Measurements from ENCODE around the gene TARP.

The TARP gene

DNA sequence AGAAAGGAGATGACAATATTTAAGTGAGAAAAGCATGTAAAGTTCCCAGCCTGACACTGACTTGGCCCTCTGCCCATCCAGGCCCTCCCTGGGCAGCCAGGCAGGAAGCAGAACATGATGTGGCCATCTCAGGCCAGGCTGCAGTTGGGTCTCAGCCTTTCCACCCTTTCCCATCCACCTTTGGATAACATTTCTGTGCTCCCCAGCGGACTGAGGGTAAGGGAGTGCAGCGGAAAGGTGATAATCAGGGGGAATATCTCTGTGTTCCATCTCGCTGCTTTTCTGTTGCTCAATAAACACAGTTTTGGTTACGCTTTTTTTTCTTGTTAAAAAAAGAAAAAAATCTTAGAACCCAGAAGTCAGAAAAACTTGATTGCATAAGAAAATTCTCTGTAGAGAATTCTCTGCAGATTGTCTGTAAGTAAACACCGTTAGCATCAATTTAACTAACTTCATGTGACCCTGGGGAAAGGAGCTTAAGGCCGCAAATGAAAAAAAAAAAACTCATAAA is 37.2 kb upstream of the TARP start:
- ATAC-seq (ENCODE audit: low read depth) (no peak), DNase-seq (ENCODE audit: low spot score in 2 of 2) (no peak)
- no peak overlapping the region for H3K4me3 Mint-ChIP-seq
- no peaks in the 10 kb centered on the region for H3K36me3 Mint-ChIP-seq
- H3K27ac Mint-ChIP-seq, result no peak overlapping the region
- H3K27me3 Mint-ChIP-seq, result peaks cover 12% of the 10 kb centered on the region
- H3K9me3 Mint-ChIP-seq, result no peaks in the 10 kb centered on the region
- H3K4me1 Mint-ChIP-seq, result peaks cover 2% of the 10 kb centered on the region

DNA sequence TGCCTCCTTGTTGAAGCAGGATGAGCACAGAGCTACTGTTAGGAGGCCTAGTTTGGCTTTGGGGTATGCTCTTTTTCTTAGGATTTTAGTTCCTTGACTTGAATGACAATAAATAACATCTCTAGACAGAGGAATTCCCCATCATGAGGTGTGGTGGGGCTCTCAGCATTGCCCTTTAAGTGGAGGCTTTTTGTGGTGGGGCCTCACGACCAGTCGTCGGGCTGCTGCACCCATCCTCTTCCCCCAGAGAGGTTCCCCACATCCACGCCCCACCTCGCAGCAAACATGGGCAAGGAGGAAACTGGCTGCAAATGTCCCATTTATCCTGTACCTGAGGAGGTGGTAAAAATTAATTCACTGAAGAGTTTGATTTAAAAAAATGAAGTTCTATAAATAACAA is 36.1 kb upstream of the TARP start:
- DNase-seq (ENCODE audit: low spot score in 2 of 2), result no peak
- Mint-ChIP-seq H3K9me3 (no peaks in the 10 kb centered on the region), H3K4me1 (peaks cover 2% of the 10 kb centered on the region), H3K27me3 (peaks cover 18% of the 10 kb centered on the region), H3K4me3 (no peak overlapping the region), H3K27ac (no peak overlapping the region), H3K36me3 (no peaks in the 10 kb centered on the region)
- ATAC-seq (ENCODE audit: low read depth), result no peak

DNA sequence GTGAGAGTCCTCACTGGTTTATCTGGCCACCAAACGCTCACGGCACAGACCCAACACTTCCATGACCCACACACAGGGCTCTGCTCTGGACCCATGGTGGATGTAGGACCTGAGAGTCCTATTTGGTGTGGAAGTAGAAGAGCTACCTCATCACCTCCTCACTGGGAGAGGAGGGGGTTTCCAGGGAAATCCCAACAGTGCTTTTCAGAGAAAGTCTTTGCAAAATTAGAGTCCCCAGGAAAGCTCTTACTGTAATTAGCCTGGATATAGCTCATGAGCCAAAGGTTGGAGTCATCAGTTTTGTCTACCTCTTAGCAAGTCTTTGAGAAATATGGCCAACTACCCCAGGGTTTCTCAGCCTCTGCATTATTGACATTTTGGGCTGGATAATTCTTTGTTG is 34.7 kb upstream of the TARP start:
- DNase-seq (ENCODE audit: low spot score in 2 of 2), result no peak
- Mint-ChIP-seq H3K4me1 (peaks cover 2% of the 10 kb centered on the region), H3K36me3 (no peaks in the 10 kb centered on the region), H3K27me3 (peaks cover 19% of the 10 kb centered on the region), H3K4me3 (no peak overlapping the region), H3K9me3 (no peaks in the 10 kb centered on the region), H3K27ac (no peak overlapping the region)
- ATAC-seq (ENCODE audit: low read depth), result no peak

DNA sequence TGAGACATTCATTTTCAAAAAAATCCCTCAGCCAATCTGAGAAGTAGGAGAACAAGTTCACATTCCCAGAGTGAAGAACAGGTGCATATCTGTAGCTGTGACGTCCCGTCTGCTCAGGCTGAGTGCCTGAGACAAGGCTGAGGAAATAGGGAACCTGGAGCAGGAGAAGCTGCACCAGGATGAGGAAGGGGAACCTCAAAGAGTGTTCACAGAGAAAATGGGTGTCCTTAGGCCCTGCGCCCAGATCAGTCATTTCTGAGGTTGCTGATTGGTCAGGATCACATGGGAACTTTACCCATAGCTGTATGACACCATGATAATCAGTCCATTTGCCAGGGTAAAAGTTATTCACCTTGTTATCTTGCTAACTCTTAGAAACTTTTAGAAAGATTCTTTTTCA is 34.2 kb upstream of the TARP start:
- ATAC-seq (ENCODE audit: low read depth) (no peak), DNase-seq (ENCODE audit: low spot score in 2 of 2) (no peak)
- no peak overlapping the region for H3K4me3 Mint-ChIP-seq
- H3K4me1 Mint-ChIP-seq, result peaks cover 2% of the 10 kb centered on the region
- H3K36me3 Mint-ChIP-seq, result no peaks in the 10 kb centered on the region
- H3K27ac Mint-ChIP-seq, result no peak overlapping the region
- no peaks in the 10 kb centered on the region for H3K9me3 Mint-ChIP-seq
- H3K27me3 Mint-ChIP-seq, result peaks cover 19% of the 10 kb centered on the region

DNA sequence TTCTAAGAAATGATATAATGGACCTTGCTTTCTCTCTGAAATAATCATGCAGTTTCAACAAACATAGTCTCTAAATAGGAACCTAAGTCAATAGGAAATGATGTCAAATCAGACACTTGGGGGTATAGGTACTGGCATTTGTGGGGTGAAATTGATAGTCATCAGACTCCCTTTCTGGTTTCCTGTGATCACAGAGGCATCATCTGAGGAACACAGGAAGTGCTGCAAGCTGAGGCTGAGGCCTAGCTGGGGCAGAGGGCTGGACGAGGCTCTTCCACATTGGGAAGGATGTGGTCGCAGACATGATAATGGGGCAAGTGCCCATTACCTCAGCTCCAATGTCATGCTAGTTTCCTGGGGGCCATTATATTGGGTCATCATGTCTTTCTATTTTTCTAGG is 33.5 kb upstream of the TARP start:
- Mint-ChIP-seq H3K27me3 (peaks cover 19% of the 10 kb centered on the region), H3K4me3 (no peak overlapping the region), H3K27ac (no peak overlapping the region), H3K36me3 (no peaks in the 10 kb centered on the region), H3K9me3 (no peaks in the 10 kb centered on the region), H3K4me1 (peaks cover 2% of the 10 kb centered on the region)
- DNase-seq (ENCODE audit: low spot score in 2 of 2) (no peak), ATAC-seq (ENCODE audit: low read depth) (no peak)

DNA sequence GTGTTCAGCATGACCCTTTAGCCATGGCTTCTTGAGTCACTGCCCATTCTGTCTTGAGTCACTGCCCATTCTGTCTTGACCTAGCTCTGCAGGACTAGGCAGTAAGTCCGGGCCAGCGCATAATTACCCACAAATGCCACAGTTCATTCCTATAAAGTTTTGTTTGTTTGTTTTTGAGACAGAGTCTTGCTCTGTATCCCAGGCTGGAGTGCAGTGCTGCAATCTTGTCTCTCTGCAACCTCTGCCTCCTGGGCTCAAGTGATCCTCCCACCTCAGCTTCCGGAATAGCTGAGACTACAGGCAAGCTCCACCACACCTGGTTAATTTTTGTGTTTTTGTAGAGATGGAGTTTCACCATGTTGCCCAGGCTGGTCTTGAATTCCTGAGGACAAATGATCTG is 32.7 kb upstream of the TARP start:
- no peak for DNase-seq (ENCODE audit: low spot score in 2 of 2)
- no peak overlapping the region for H3K4me3 Mint-ChIP-seq
- peaks cover 2% of the 10 kb centered on the region for H3K4me1 Mint-ChIP-seq
- no peak for ATAC-seq (ENCODE audit: low read depth)
- no peaks in the 10 kb centered on the region for H3K9me3 Mint-ChIP-seq
- H3K27ac Mint-ChIP-seq, result no peak overlapping the region
- no peaks in the 10 kb centered on the region for H3K36me3 Mint-ChIP-seq
- H3K27me3 Mint-ChIP-seq, result peaks cover 16% of the 10 kb centered on the region

DNA sequence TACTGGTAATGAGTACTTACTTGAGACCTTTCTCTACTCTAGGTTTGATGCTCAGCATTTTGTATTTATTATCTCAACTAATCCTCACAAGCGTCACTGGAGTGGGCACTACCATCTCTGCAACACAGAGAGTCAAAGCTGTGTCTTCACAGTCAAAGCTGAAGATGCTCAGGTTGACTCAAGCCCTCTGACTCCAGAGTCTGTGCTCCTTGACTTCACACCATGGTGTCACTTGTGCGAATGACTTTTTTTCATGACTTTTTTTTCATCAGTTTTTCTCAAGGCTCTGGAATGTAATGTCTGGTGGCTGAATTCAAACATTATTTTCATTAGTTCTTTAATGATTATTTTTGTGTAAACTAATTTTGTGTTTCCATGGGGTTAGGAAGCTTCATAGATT is 30.4 kb upstream of the TARP start:
- no peak overlapping the region for H3K27ac Mint-ChIP-seq
- no peaks in the 10 kb centered on the region for H3K36me3 Mint-ChIP-seq
- H3K4me3 Mint-ChIP-seq, result no peak overlapping the region

DNA sequence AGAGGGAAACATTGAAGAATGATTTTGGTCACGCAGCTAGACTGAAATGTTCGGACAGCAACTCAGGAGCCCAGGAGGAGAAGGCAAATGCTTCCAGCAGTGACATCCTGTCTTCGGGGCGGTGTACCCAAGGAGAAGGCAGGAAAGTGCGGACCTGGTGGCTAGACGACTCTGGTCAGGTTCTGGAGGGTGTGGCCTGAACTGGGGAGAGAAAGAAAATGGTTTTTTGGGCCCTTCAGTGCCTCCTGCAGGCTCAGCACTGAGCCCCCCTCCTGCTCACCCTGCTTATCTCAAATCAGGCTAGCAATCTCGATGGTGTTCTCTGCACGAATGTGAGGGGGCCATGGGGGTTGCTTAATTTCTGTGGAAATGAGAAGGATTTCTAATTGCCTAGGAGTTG is 26.7 kb upstream of the TARP start:
- ATAC-seq (ENCODE audit: low read depth) (no peak), DNase-seq (ENCODE audit: low spot score in 2 of 2) (no peak)
- Mint-ChIP-seq H3K9me3 (no peaks in the 10 kb centered on the region), H3K36me3 (no peaks in the 10 kb centered on the region), H3K27ac (no peak overlapping the region), H3K27me3 (peaks cover 7% of the 10 kb centered on the region), H3K4me3 (no peak overlapping the region), H3K4me1 (peaks cover 9% of the 10 kb centered on the region)

More for the DNA sequence above, 30.4 kb upstream of the TARP start:
- H3K27me3 Mint-ChIP-seq, result peaks cover 12% of the 10 kb centered on the region
- no peaks in the 10 kb centered on the region for H3K9me3 Mint-ChIP-seq
- DNase-seq (ENCODE audit: low spot score in 2 of 2) (no peak), ATAC-seq (ENCODE audit: low read depth) (no peak)
- H3K4me1 Mint-ChIP-seq, result no peaks in the 10 kb centered on the region

DNA sequence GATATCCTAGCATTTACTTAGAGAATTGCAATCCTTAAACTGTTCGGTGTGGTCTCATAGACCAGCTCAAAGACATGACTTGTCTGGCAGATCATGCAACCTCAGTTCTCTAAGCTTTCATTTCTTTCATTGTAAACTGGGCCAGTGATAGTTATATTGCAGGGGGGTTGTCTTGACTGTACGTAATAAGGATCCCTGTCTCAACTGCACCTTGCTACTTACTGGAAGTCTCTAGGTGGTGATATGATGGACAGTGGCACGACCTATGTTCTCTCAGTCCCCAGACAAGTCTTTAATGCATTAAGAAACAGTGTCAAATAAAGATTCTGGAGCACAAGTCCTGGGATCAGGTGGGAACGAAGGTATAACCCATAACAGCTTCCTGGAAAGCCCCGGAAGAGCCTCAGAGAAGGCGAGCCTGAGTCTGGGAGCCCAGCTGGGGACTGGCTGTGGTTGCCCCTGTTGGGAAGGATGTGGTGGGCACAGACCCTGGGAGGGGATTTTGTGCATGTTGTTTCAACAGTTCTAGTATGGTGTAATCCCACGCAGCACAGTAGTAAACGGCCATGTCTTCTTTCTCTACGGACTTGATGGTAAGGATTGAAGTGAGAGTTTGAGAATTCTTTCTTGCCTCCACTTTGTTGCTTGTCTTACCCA is 26.0 kb upstream of the TARP start:
- no peaks in the 10 kb centered on the region for H3K36me3 Mint-ChIP-seq
- no peak for DNase-seq (ENCODE audit: low spot score in 2 of 2)
- no peaks in the 10 kb centered on the region for H3K9me3 Mint-ChIP-seq
- peaks cover 9% of the 10 kb centered on the region for H3K4me1 Mint-ChIP-seq
- ATAC-seq (ENCODE audit: low read depth), result no peak
- no peak overlapping the region for H3K4me3 Mint-ChIP-seq
- peaks cover 2% of the 10 kb centered on the region for H3K27me3 Mint-ChIP-seq
- no peak overlapping the region for H3K27ac Mint-ChIP-seq

DNA sequence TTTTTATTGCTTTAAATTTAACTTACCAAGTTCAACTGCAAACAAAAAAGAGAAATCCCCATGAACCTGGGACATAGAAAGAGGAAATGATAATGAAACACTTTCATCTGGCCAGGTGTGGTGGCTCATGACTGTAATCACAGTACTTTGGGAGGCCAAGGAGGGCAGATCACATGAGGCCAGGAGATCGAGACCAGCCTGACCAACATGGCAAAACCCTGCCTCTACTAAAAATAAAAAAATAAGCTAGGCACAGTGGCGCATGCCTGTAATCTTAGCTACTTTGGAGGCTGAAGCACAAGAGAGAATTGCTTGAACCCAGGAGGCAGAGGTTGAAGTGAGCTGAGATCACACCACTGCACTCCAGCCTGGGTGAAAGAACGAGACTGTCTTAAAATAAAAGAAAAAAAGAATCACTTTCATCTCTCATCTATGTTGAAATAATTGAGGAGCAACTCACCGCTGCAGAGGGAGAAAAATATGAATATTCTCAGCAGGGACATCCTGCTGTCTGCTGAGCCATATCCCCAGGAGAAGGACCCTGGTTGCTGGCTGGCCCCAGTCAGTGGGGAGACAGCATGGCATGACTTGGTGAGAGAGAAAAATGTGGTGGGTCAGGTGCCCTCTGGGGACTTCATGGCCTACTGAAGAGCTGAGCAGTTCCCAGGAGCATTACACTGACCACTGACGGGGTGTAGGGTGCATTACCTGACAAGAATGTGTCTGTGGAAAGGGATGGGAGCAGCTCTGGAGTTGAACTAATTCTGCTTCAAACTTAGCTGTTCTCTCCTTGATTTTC is 22.8 kb upstream of the TARP start:
- DNase-seq (ENCODE audit: low spot score in 2 of 2), result no peak
- H3K36me3 Mint-ChIP-seq, result no peaks in the 10 kb centered on the region
- H3K9me3 Mint-ChIP-seq, result peaks cover 3% of the 10 kb centered on the region
- peak; percentile 76 for ATAC-seq (ENCODE audit: low read depth)
- H3K27me3 Mint-ChIP-seq, result peaks cover 10% of the 10 kb centered on the region
- no peak overlapping the region for H3K27ac Mint-ChIP-seq
- H3K4me1 Mint-ChIP-seq, result peaks cover 9% of the 10 kb centered on the region
- no peak overlapping the region for H3K4me3 Mint-ChIP-seq

DNA sequence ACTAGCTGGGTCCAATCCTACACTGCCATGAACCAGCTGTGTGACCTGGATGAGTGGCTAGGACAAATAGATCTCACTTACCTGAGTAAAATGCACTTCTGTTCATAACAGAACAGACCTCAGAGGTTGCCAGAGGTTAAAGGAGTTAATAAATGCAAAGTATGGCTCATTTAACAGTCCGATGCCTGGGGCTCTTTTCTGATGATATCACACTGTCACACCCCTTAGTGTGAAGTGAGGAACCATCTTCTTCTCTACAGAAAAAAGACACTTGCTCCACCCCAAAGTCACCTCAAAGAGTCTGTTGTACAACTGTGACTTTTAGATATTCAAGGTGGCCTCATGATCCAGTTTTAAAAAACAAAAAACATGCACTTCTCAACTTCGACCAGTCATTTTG is 21.5 kb upstream of the TARP start:
- DNase-seq (ENCODE audit: low spot score in 2 of 2), result no peak
- peaks cover 3% of the 10 kb centered on the region for H3K9me3 Mint-ChIP-seq
- no peaks in the 10 kb centered on the region for H3K36me3 Mint-ChIP-seq
- peaks cover 9% of the 10 kb centered on the region for H3K4me1 Mint-ChIP-seq
- no peak overlapping the region for H3K27ac Mint-ChIP-seq
- peaks cover 8% of the 10 kb centered on the region for H3K27me3 Mint-ChIP-seq
- no peak overlapping the region for H3K4me3 Mint-ChIP-seq
- no peak for ATAC-seq (ENCODE audit: low read depth)

DNA sequence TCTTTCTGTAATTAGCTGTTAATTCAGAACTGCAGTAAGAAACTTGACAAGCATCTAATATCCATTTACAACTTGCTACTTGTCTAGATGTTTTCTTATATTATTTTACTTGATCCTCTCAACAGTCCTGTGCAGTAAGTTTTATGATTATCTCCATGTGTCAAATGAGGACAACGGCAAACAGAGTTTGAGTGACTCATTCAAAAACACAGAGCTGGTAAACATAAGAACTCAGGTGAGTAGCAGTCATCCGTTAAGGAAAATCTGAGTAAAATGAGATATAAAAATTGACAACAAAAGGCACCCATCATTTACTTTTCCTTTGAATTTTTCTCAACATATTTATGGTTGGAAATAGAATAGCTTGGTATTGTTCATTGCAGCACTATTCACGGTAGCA is 19.0 kb upstream of the TARP start:
- Mint-ChIP-seq H3K27ac (no peak overlapping the region), H3K4me1 (peaks cover 9% of the 10 kb centered on the region), H3K27me3 (peaks cover 15% of the 10 kb centered on the region), H3K9me3 (peaks cover 3% of the 10 kb centered on the region), H3K36me3 (no peaks in the 10 kb centered on the region), H3K4me3 (no peak overlapping the region)
- DNase-seq (ENCODE audit: low spot score in 2 of 2) (no peak), ATAC-seq (ENCODE audit: low read depth) (no peak)

DNA sequence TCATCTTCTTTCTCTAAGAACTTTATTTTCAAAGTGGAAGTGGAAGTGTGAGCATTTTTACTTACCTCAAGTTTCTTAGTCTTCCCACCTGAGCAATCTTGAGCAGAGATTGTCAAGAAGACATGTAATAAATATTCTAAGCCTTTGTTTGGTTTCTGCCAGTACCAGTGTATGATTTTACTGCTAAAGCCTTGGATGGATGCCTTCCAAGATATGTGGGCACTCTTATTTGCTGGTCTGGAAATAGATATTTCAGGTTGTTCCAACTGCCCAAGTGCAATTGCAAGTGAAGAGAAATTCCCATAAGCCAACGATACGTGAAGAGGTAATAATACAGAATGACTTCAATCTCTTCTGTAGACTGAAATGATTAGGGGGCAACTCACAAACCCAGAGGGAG is 18.2 kb upstream of the TARP start:
- no peak overlapping the region for H3K4me3 Mint-ChIP-seq
- ATAC-seq (ENCODE audit: low read depth) (no peak), DNase-seq (ENCODE audit: low spot score in 2 of 2) (no peak)
- peaks cover 9% of the 10 kb centered on the region for H3K4me1 Mint-ChIP-seq
- no peak overlapping the region for H3K27ac Mint-ChIP-seq
- peaks cover 15% of the 10 kb centered on the region for H3K27me3 Mint-ChIP-seq
- peaks cover 3% of the 10 kb centered on the region for H3K9me3 Mint-ChIP-seq
- H3K36me3 Mint-ChIP-seq, result no peaks in the 10 kb centered on the region

DNA sequence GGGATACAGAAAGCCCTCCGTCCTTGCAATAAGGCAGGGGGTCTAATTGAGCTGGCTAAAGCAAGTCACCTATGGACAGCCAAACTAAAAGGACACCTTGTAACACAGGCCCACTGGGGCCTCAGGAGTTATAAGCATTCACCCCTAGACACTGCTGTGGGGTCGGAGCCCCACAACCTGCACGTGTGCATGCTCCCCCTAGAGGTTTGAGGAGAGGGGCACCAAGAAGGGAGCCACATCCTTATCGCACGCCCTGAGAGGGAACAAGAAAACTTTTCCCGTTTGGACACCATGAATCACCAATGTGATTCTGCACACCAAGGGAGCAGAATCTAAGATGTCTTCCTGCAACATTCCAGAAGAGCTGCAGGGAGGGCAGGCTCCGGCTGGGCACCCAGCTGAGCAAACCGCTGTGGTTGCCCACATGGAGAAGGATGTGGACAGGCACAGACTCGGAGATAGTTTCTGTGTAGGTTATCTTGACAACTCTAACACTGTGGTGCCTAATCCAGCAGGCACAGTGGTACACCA is 17.7 kb upstream of the TARP start:
- H3K27me3 Mint-ChIP-seq, result peaks cover 19% of the 10 kb centered on the region
- no peak overlapping the region for H3K27ac Mint-ChIP-seq
- no peak overlapping the region for H3K4me3 Mint-ChIP-seq
- H3K36me3 Mint-ChIP-seq, result no peaks in the 10 kb centered on the region
- ATAC-seq (ENCODE audit: low read depth) (no peak), DNase-seq (ENCODE audit: low spot score in 2 of 2) (no peak)
- peaks cover 3% of the 10 kb centered on the region for H3K9me3 Mint-ChIP-seq
- peaks cover 9% of the 10 kb centered on the region for H3K4me1 Mint-ChIP-seq
